ENCODE measurements around the gene MUC5AC. TPM values are rescaled to one million over a fixed set of nuclear protein-coding genes. Genes with fewer than 3 reads are reported as not detected.
A peak's percentile ranks its signal among the peaks of the same experiment; 100 is the strongest.

MUC5AC gene
- total and polyA plus RNA-seq, 12 donors: under 0.01 TPM; not detected in 9

- no peak overlapping the region for H3K4me3 ChIP-seq
- TF ChIP-seq POLR2A (IDR thresholded peaks at IDR 0.05): no peak
- DNase-seq: peak in 1 of 7 donors; percentile 5
- peaks cover 41% of the 10 kb centered on the region for H3K27me3 ChIP-seq
- no peaks in the 10 kb centered on the region for H3K4me1 ChIP-seq (replicated peaks in 1 of 2)
- no peaks in the 10 kb centered on the region for H3K9me3 ChIP-seq (replicated peaks in 1 of 3)
- no peaks in the 10 kb centered on the region for H3K36me3 ChIP-seq (replicated peaks in 1 of 2)
- H3K27ac ChIP-seq: no peak overlapping the region
- intact Hi-C loops (cut with DNase I): no loop called here
- WGBS, 4 donors: 71 to 90% (median 74%) methylated on average over 11 to 26 of the region's 26 CpGs
Observed at GRCh38 chr11:1198561-1199240, 40.9 kb downstream of the MUC5AC start.

GRCh38 chr11:1199241-1199750 lies 41.5 kb downstream of the MUC5AC start:
- H3K27ac ChIP-seq: no peak overlapping the region
- intact Hi-C loops (cut with DNase I): no loop called here
- no peaks in the 10 kb centered on the region for H3K4me1 ChIP-seq (replicated peaks in 1 of 2)
- H3K4me3 ChIP-seq: no peak overlapping the region
- no peaks in the 10 kb centered on the region for H3K36me3 ChIP-seq (replicated peaks in 1 of 2)
- 65 to 73% (median 67%) methylated on average over 5 to 27 of the region's 27 CpGs for WGBS, 4 donors
- H3K9me3 ChIP-seq (replicated peaks in 1 of 3): no peaks in the 10 kb centered on the region
- DNase-seq: peak in 1 of 7 donors; percentile 3
- no peak for TF ChIP-seq CTCF (IDR thresholded peaks at IDR 0.05)
- H3K27me3 ChIP-seq: peaks cover 42% of the 10 kb centered on the region

GRCh38 chr11:1199751-1200610 lies 42.2 kb downstream of the MUC5AC start:
- Histone ChIP-seq H3K4me1 (replicated peaks in 1 of 2) (no peaks in the 10 kb centered on the region), H3K36me3 (replicated peaks in 1 of 2) (no peaks in the 10 kb centered on the region), H3K27ac (no peak overlapping the region), H3K9me3 (replicated peaks in 1 of 3) (no peaks in the 10 kb centered on the region), H3K27me3 (peaks cover 42% of the 10 kb centered on the region), H3K4me3 (no peak overlapping the region)
- intact Hi-C loops (cut with DNase I): loop anchor here in 1 of 2 donors (5.0 kb wide), 2 partner anchors 317 to 377 kb away; no protein-coding TSS in a partner anchor
- peak in 1 of 7 donors; percentile 4 for DNase-seq
- 66 to 76% (median 69%) methylated on average over 16 to 47 of the region's 47 CpGs for WGBS, 4 donors
- TF ChIP-seq POLR2A (IDR thresholded peaks at IDR 0.05) (no peak), CTCF (IDR thresholded peaks at IDR 0.05) (no peak)

- TF ChIP-seq POLR2A (IDR thresholded peaks at IDR 0.05): no peak
- TF ChIP-seq CTCF (IDR thresholded peaks at IDR 0.05): no peak
- Histone ChIP-seq H3K4me3 (no peak overlapping the region), H3K36me3 (replicated peaks in 1 of 2) (no peaks in the 10 kb centered on the region), H3K27me3 (peaks cover 42% of the 10 kb centered on the region), H3K27ac (no peak overlapping the region), H3K4me1 (replicated peaks in 1 of 2) (no peaks in the 10 kb centered on the region), H3K9me3 (replicated peaks in 1 of 3) (no peaks in the 10 kb centered on the region)
- intact Hi-C loops (cut with DNase I): loop anchor here in 1 of 2 donors (5.0 kb wide), 2 partner anchors 317 to 377 kb away; no protein-coding TSS in a partner anchor
- 63 to 71% (median 66%) methylated on average over 6 to 16 of the region's 16 CpGs for WGBS, 4 donors
- no peak for DNase-seq
Observed at GRCh38 chr11:1200611-1201191, 42.9 kb downstream of the MUC5AC start.

All from adrenal gland (tissue), 12 donors.